Adrenal gland (tissue), 5 donors: ENCODE measurements around the gene CDKL2.

Experiments used
- POLR2A ChIP-seq, 2 donors: fragments of 450-650 bp; IDR thresholded peaks; one replicate each; pipeline ENCODE4 v1.6.1; 2017; ENCODE audit warnings: antibody characterized with exemption in 2 of 2, mild to moderate bottlenecking in 2 of 2, moderate library complexity in 1 of 2
- TF ChIP-seq, protein P1 (sequence below), 6 experiments: fragments of 450-650 bp in 4 of 6; fragments of 200-600 bp in 2 of 6; sonication (generic) in 1 of 6; IDR thresholded peaks; 1 replicate in 5 of 6; 2 replicates in 1 of 6; pipeline versions ENCODE4 v1.5.1 to v1.8.0; 2016 to 2021; ENCODE audit warnings: antibody characterized with exemption in 6 of 6, mild to moderate bottlenecking in 2 of 6, moderate library complexity in 1 of 6
- donor health status: DM: no; HTN: no; CAD: no.

- TF ChIP-seq, protein P1, sequence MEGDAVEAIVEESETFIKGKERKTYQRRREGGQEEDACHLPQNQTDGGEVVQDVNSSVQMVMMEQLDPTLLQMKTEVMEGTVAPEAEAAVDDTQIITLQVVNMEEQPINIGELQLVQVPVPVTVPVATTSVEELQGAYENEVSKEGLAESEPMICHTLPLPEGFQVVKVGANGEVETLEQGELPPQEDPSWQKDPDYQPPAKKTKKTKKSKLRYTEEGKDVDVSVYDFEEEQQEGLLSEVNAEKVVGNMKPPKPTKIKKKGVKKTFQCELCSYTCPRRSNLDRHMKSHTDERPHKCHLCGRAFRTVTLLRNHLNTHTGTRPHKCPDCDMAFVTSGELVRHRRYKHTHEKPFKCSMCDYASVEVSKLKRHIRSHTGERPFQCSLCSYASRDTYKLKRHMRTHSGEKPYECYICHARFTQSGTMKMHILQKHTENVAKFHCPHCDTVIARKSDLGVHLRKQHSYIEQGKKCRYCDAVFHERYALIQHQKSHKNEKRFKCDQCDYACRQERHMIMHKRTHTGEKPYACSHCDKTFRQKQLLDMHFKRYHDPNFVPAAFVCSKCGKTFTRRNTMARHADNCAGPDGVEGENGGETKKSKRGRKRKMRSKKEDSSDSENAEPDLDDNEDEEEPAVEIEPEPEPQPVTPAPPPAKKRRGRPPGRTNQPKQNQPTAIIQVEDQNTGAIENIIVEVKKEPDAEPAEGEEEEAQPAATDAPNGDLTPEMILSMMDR (IDR thresholded peaks at IDR 0.05): no peak
- no peak for TF ChIP-seq POLR2A (IDR thresholded peaks at IDR 0.05)
Measured at GRCh38 chr4:75544870-75545269, 85.5 kb downstream of the CDKL2 start.
